Keratinocyte (primary cell): ENCODE data around the gene TRAF3. TPM values are rescaled to one million over a fixed set of nuclear protein-coding genes. Genes with fewer than 3 reads are reported as not detected.

Experiments
- DNase-seq: peaks from one replicate; pipeline ENCODE4 v3.0.0-alpha.2; 2011; ENCODE audit warnings: low read depth, missing footprints, low spot score
- FAIRE-seq: peaks from 2 replicates; lab custom pipeline; 2011; peaks lifted over from hg19 to GRCh38; lab: Jason Lieb, UNC
- H2AFZ ChIP-seq: 2 replicates; pipeline ENCODE4 v1.6.0; 2012; ENCODE audit warnings: low read length, control low read depth, inconsistent platforms; ENCODE audit not compliant: control insufficient read depth
- H3K27ac ChIP-seq: 2 replicates; pipeline ENCODE4 v1.5.1; 2011; ENCODE audit warnings: low read length; ENCODE audit not compliant: control insufficient read depth, insufficient read depth
- H3K27me3 ChIP-seq: 3 replicates; pipeline ENCODE4 v1.6.0; 2011; ENCODE audit warnings: low read length; ENCODE audit not compliant: control insufficient read depth, insufficient read depth; ENCODE audit errors: extremely low read depth
- H3K36me3 ChIP-seq, 2 experiments: 2 replicates in 1 of 2; 3 replicates in 1 of 2; pipeline ENCODE4 v1.5.1; 2011; ENCODE audit warnings: low read length in 2 of 2, mild to moderate bottlenecking in 1 of 2; ENCODE audit not compliant: control insufficient read depth in 2 of 2, insufficient read depth in 2 of 2; ENCODE audit errors: extremely low read depth in 1 of 2
- H3K4me1 ChIP-seq: 3 replicates; pipeline ENCODE4 v1.5.1; 2011; ENCODE audit warnings: low read length; ENCODE audit not compliant: control insufficient read depth, insufficient read depth; ENCODE audit errors: extremely low read depth
- H3K4me2 ChIP-seq: 3 replicates; pipeline ENCODE4 v1.6.0; 2011; ENCODE audit warnings: low read depth, low read length; ENCODE audit not compliant: control insufficient read depth, insufficient read depth; ENCODE audit errors: extremely low read depth
- H3K4me3 ChIP-seq, 3 experiments: fragments of 200-600 bp in 1 of 3; sonication (generic) in 1 of 3; 2 replicates in 2 of 3; 3 replicates in 1 of 3; pipeline ENCODE4 v1.5.1; 2011 to 2016; ENCODE audit warnings: low read length in 3 of 3, mild to moderate bottlenecking in 3 of 3, control low read depth in 2 of 3, inconsistent platforms in 1 of 3, low read depth in 1 of 3, mixed read lengths in 1 of 3, mixed run types in 1 of 3, moderate library complexity in 1 of 3; ENCODE audit not compliant: control insufficient read depth in 2 of 3, insufficient read depth in 2 of 3; ENCODE audit errors: extremely low read depth in 1 of 3
- H3K79me2 ChIP-seq: 2 replicates; pipeline ENCODE4 v1.6.0; 2012; ENCODE audit warnings: low read length; ENCODE audit not compliant: control insufficient read depth, insufficient read depth
- H3K9ac ChIP-seq: 3 replicates; pipeline ENCODE4 v1.6.0; 2011; ENCODE audit warnings: low read length; ENCODE audit not compliant: control insufficient read depth, insufficient read depth; ENCODE audit errors: extremely low read depth
- H3K9me1 ChIP-seq: 3 replicates; pipeline ENCODE4 v1.6.0; 2011; ENCODE audit warnings: low read length; ENCODE audit not compliant: control insufficient read depth, insufficient read depth; ENCODE audit errors: extremely low read depth
- H3K9me3 ChIP-seq: 2 replicates; pipeline ENCODE4 v1.5.1; 2012; ENCODE audit warnings: low read depth, low read length; ENCODE audit not compliant: control insufficient read depth
- H4K20me1 ChIP-seq: 3 replicates; pipeline ENCODE4 v1.6.0; 2011; ENCODE audit warnings: low read length; ENCODE audit not compliant: control insufficient read depth, insufficient read depth; ENCODE audit errors: extremely low read depth
- CTCF ChIP-seq, 3 experiments: IDR thresholded peaks in 1 of 3; conservative IDR thresholded peaks in 1 of 3; optimal IDR thresholded peaks in 1 of 3; 2 replicates in 2 of 3; 3 replicates in 1 of 3; pipeline versions ENCODE3 to v1.5.1; 2011; ENCODE audit warnings: low read length in 3 of 3, mild to moderate bottlenecking in 3 of 3, moderate library complexity in 2 of 3, control low read depth in 1 of 3, inconsistent platforms in 1 of 3; ENCODE audit not compliant: insufficient read depth in 2 of 3; ENCODE audit errors: extremely low read depth in 1 of 3
- EZH2 ChIP-seq: IDR thresholded peaks from one replicate; pipeline ENCODE4 v1.6.1; 2012; ENCODE audit warnings: inconsistent platforms, mild to moderate bottlenecking, low read length, moderate library complexity
- dilution Hi-C: fragments of 300-500 bp; cut with MboI; formaldehyde crosslinking; loops from one replicate; pipeline ENCODE4 v1.7.0; 2020; ENCODE audit warnings: low sequenced_read_pairs; ENCODE audit not compliant: extremely low pct_ligation_motif_present
- polyA plus RNA-seq, 5 experiments: library from polyadenylated mRNA; depleted of rRNA in 3 of 5; stranded (reverse) in 3 of 5; stranded (forward) in 1 of 5; unstranded in 1 of 5; fragments of >200 nt; gene quantifications; 1 replicate in 1 of 5; 2 replicates in 3 of 5; 3 replicates in 1 of 5; pipeline versions ENCODE4 v1.2.1 to v1.2.3, GENCODE V29; 2011 to 2012; ENCODE audit warnings: missing spikeins in 2 of 5, low read depth in 1 of 5, low replicate concordance in 1 of 5

The TRAF3 gene
- polyA plus RNA-seq, 1 donor (not counting 4 experiments of a cell fraction or from before 2014, with no cell fraction given), result 12.5 TPM

GRCh38 chr14:102951034-102951433 lies 173.8 kb downstream of the TRAF3 start:
- Histone ChIP-seq H3K4me3 (no peak overlapping the region), H3K79me2 (no peaks in the 10 kb centered on the region), H3K9ac (no peak overlapping the region), H3K9me1 (no peaks in the 10 kb centered on the region), H3K36me3 (peaks cover 40 to 42% of the 10 kb centered on the region in 2 experiments), H3K4me1 (no peaks in the 10 kb centered on the region), H2AFZ (no peak overlapping the region), H4K20me1 (no peaks in the 10 kb centered on the region), H3K9me3 (no peaks in the 10 kb centered on the region), H3K27ac (no peak overlapping the region), H3K4me2 (no peak overlapping the region), H3K27me3 (no peaks in the 10 kb centered on the region)
- no peak for FAIRE-seq
- DNase-seq, result no peak
- dilution Hi-C loops, result no loop called here
- TF ChIP-seq EZH2, result no peak
- TF ChIP-seq CTCF (optimal IDR thresholded peaks at IDR 0.05 in 1 of 3, IDR thresholded peaks at IDR 0.05 in 1 of 3, conservative IDR thresholded peaks at IDR 0.05 in 1 of 3; ENCODE audit: extremely low read depth in 1 of 3, insufficient read depth in 2 of 3, low read length in 3 of 3), result no peak

DNA sequence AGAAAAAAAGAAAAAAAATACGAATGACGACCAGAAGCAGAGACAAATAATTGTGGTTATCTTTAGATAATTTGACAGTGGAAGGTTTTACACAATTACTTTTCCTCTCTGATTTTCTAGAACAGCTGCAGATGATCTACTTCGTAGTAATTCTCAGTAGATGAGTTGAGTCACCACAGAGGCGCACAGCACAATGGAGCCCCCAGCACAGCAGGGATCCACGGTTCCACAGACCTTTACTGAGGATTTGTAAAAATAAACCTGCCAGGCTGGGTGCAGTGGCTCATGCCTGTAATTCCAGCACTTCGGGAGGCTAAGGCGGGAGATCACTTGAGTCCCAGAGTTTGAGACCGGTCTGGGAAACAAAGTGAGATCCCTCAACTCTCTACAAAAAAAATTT lies 174.6 kb downstream of the TRAF3 start:
- TF ChIP-seq EZH2 (no peak), CTCF (optimal IDR thresholded peaks at IDR 0.05 in 1 of 3, IDR thresholded peaks at IDR 0.05 in 1 of 3, conservative IDR thresholded peaks at IDR 0.05 in 1 of 3; ENCODE audit: extremely low read depth in 1 of 3, insufficient read depth in 2 of 3, low read length in 3 of 3) (no peak)

More for the DNA sequence above, 174.6 kb downstream of the TRAF3 start:
- H3K9me1 ChIP-seq, result no peaks in the 10 kb centered on the region
- H3K27ac ChIP-seq, result no peak overlapping the region
- peaks cover 36 to 38% of the 10 kb centered on the region in 2 experiments for H3K36me3 ChIP-seq
- no peaks in the 10 kb centered on the region for H4K20me1 ChIP-seq
- H3K9me3 ChIP-seq, result no peaks in the 10 kb centered on the region
- FAIRE-seq (no peak), DNase-seq (no peak)
- no peak overlapping the region for H2AFZ ChIP-seq
- no peak overlapping the region for H3K9ac ChIP-seq
- no peaks in the 10 kb centered on the region for H3K4me1 ChIP-seq
- no peaks in the 10 kb centered on the region for H3K27me3 ChIP-seq
- dilution Hi-C loops, result no loop called here
- H3K79me2 ChIP-seq, result no peaks in the 10 kb centered on the region
- no peak overlapping the region for H3K4me2 ChIP-seq
- H3K4me3 ChIP-seq, result no peak overlapping the region
